ENCODE data around the gene KLC1. TPM values are rescaled to one million over a fixed set of nuclear protein-coding genes. Genes with fewer than 3 reads are reported as not detected.

Gene KLC1
- total and polyA plus RNA-seq, 10 of the 15 experiments (the other 5 are each of a cell fraction or from before 2014, with no cell fraction given): 5.5 to 137 (median 76.1) TPM

DNA sequence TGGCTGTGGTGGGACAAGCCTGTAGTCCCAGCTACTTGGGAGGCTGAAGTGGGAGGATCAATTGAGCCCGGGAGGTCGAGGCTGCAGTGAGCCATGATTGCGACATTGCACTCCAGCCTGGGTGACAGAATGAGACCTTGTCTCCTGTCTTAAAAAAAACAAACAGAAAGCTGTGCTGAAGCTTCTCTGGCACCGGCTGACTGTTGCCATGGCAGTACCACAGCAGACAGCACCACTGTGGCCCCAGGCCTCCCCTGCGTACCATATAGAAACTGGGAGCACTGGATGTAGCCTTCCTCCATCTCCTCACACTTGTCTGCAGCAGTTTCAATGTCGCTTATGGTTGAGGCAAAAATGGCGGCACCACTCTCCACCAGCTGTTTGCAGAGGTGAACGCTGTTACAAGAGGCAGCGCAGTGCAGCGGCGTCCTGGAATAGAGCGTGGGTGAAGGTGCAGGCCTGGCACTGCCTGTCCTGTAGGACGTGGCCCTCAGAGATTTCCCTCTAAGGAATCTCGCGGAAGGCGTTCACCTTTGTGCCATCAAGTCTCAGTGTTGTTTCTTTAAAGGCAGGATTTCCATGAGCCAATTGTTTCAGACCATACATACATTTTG is 108.5 kb downstream of the KLC1 start:
- no peak overlapping the region for H3K9ac ChIP-seq (ENCODE audit: control insufficient read depth, insufficient read depth, low read length)
- in situ Hi-C loops (cut with MboI): no loop called here
- CTCF ChIA-PET: no interaction called here
- RAD21 ChIA-PET (ENCODE audit: unreplicated experiment): no interaction called here
- H3K36me3 ChIP-seq (ENCODE audit: control insufficient read depth in 2 of 2, insufficient read depth in 2 of 2, low read length in 1 of 2): peaks cover 2 to 3% of the 10 kb centered on the region in 2 experiments; a peak in 3 of 4 replicates
- no TSS peak for BruUV-seq (replicated peaks)
- H3K27me3 ChIP-seq (replicated peaks in 1 of 2; ENCODE audit: control insufficient read depth in 2 of 2, insufficient read depth in 2 of 2, low read length in 1 of 2): no peaks in the 10 kb centered on the region
- 92% methylated on average over 16 of the region's 16 CpGs for WGBS (ENCODE audit: insufficient coverage, insufficient replicate concordance, low lambda C conversion rate, missing lambda C conversion rate)
- no peak for DNase-seq (ENCODE audit: low read depth, low spot score)
- no peak for TF ChIP-seq TBL1XR1 (IDR thresholded peaks at IDR 0.05; ENCODE audit: low read depth, low read length)
- TF ChIP-seq, protein P1, sequence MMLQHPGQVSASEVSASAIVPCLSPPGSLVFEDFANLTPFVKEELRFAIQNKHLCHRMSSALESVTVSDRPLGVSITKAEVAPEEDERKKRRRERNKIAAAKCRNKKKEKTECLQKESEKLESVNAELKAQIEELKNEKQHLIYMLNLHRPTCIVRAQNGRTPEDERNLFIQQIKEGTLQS (IDR thresholded peaks at IDR 0.05; ENCODE audit: borderline replicate concordance, extremely low read depth, low read depth, low read length): no peak
- no peak for TF ChIP-seq ASH2L (IDR thresholded peaks at IDR 0.05; ENCODE audit: borderline replicate concordance, low read depth)
- no peak for TF ChIP-seq PAX5 (IDR thresholded peaks at IDR 0.05; ENCODE audit: borderline replicate concordance, low read depth, low read length)
- TF ChIP-seq MTA3 (IDR thresholded peaks at IDR 0.05; ENCODE audit: borderline replicate concordance, low read length): no peak
- TF ChIP-seq NFIC (IDR thresholded peaks at IDR 0.05; ENCODE audit: low read depth, low read length): no peak
- no peak for TF ChIP-seq EP300 (IDR thresholded peaks at IDR 0.05; ENCODE audit: borderline replicate concordance in 1 of 2, control insufficient read depth in 1 of 2, low read depth in 2 of 2, low read length in 2 of 2)
- TF ChIP-seq MTA2 (IDR thresholded peaks at IDR 0.05; ENCODE audit: low read depth): no peak
- no peaks in the 10 kb centered on the region for H3K9me3 ChIP-seq (replicated peaks; ENCODE audit: control insufficient read depth, insufficient read depth, low read length)
- no peak overlapping the region for H3K4me3 ChIP-seq
- no peak for FAIRE-seq
- no peak overlapping the region for H3K4me2 ChIP-seq (ENCODE audit: control insufficient read depth, insufficient read depth)
- ATAC-seq: no peak
- H3K79me2 ChIP-seq (ENCODE audit: control insufficient read depth, insufficient read depth, low read length): no peaks in the 10 kb centered on the region
- intact Hi-C loops (cut with micrococcal nuclease; ENCODE audit: unreplicated experiment): no loop called here
- POLR2A ChIA-PET: no interaction called here
- H3K4me1 ChIP-seq (ENCODE audit: control insufficient read depth, insufficient read depth, low read length): no peaks in the 10 kb centered on the region
- H4K20me1 ChIP-seq (ENCODE audit: control insufficient read depth, insufficient read depth): no peaks in the 10 kb centered on the region
- H3K27ac ChIP-seq (ENCODE audit: control insufficient read depth, insufficient read depth): no peak overlapping the region
- H2AFZ ChIP-seq (ENCODE audit: control insufficient read depth, low read depth, low read length): no peak overlapping the region
- SMC1A ChIA-PET (ENCODE audit: uncharacterized antibody, unreplicated experiment): no interaction called here

Data from GM12878 (cell line).